ENCODE data around the gene CYS1.

CYS1 gene

DNA sequence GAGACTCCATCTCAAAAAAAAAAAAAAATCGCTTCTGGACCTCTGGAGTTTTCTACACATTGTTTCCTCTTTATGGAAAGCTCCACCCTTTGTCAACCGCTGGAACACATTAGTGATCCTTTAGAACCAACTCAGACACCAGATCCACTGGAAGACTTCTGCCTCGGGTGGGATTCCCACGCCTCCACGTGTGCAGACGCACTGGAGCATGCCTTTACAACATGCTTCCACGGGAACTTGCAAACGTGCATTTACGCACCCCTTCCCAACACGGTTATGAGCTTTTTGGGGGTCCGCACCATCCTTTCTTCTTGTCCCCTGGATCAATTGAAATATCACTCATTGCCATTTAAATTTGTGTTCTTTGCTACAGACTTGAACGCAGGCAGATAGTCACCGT is 5.1 kb downstream of the CYS1 start:
- Histone ChIP-seq H3K9ac (ENCODE audit: low read depth in 1 of 2, low read length in 2 of 2) (no peak overlapping the region), H3K27me3 (ENCODE audit: control insufficient read depth in 1 of 2, insufficient read depth in 2 of 2, low read length in 2 of 2) (peaks cover 33 to 42% of the 10 kb centered on the region in 2 donors)

DNA sequence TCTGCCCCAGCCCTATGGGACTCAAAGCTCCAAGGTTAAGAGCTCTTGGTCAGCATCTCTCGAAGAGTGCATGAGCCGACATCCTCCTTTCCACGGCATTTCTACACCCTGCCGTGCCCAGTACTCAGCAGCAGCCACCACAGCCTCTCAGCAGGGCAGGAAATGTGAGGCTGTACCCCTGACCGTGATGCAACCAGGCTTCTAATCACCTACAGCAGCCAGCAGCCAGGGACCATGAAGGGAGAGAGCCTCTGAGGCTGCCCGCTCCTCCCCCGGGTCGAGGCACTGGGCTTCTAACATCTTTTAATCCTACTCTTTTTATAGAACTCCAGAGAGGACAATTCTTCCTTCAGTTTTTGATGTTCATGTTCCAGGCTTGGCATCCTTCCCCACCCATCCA is 6.5 kb downstream of the CYS1 start:
- H3K27ac ChIP-seq (ENCODE audit: low read depth, low read length), result no peak overlapping the region

More for the DNA sequence above, 5.1 kb downstream of the CYS1 start:
- Histone ChIP-seq H3K9me3 (ENCODE audit: control insufficient read depth in 1 of 2, low read length in 2 of 2) (no peaks in the 10 kb centered on the region), H3K27ac (ENCODE audit: low read depth, low read length) (no peak overlapping the region), H3K4me1 (ENCODE audit: control insufficient read depth in 1 of 2, insufficient read depth in 2 of 2, low read length in 2 of 2) (no peaks in the 10 kb centered on the region), H3K4me3 (ENCODE audit: low read depth in 1 of 2, low read length in 2 of 2) (no peak overlapping the region), H3K36me3 (ENCODE audit: control insufficient read depth in 1 of 2, insufficient read depth in 2 of 2, low read length in 2 of 2) (no peaks in the 10 kb centered on the region)

DNA sequence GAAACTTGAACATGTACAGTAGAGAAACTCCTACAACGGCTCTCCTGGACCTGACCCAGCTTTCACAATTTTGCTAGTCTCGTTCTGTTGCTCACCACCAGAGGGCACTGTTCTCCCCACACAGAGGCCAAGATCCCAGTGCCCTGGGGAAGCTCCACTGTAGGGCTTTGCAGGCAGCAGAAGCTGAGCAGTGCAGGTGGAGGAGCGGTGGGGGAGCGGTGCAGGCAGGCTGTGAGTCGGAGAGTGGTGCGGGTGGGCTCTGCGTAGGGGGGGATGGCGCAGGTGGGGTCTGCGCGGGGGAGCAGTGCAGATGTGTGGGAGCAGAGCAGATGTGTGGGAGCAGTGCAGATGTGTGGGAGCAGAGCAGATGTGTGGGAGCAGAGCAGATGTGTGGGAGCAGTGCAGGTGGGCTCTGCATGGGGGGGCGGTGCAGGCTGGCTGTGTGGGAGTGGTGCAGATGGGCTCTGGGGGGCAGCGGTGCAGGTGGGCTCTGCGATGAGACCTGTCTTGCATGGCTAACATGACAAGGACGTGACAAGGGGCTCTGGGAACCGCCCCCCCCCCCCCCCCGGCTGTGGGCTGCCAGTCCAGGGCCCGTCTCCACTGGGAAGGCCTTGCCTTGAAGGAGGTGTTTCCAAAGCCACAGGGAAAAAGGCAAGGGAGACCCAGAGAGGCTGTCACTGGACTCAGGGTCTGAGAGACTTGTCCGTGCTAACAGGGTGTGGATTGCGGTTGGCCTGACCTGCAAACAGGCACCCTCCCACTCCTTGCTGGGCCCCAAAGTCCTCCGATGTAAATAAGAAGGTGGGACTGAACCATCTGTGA is 7.3 kb downstream of the CYS1 start:
- Histone ChIP-seq H3K27me3 (ENCODE audit: control insufficient read depth in 1 of 2, insufficient read depth in 2 of 2, low read length in 2 of 2) (peaks cover 19 to 28% of the 10 kb centered on the region in 2 donors), H3K4me1 (ENCODE audit: control insufficient read depth in 1 of 2, insufficient read depth in 2 of 2, low read length in 2 of 2) (no peaks in the 10 kb centered on the region), H3K36me3 (ENCODE audit: control insufficient read depth in 1 of 2, insufficient read depth in 2 of 2, low read length in 2 of 2) (no peaks in the 10 kb centered on the region), H3K9ac (ENCODE audit: low read depth in 1 of 2, low read length in 2 of 2) (no peak overlapping the region), H3K4me3 (ENCODE audit: low read depth in 1 of 2, low read length in 2 of 2) (no peak overlapping the region), H3K9me3 (ENCODE audit: control insufficient read depth in 1 of 2, low read length in 2 of 2) (peaks cover 0 to under 1% of the 10 kb centered on the region in 2 donors), H3K27ac (ENCODE audit: low read depth, low read length) (no peak overlapping the region)

More for the DNA sequence above, 6.5 kb downstream of the CYS1 start:
- Histone ChIP-seq H3K9ac (ENCODE audit: low read depth in 1 of 2, low read length in 2 of 2) (no peak overlapping the region), H3K27me3 (ENCODE audit: control insufficient read depth in 1 of 2, insufficient read depth in 2 of 2, low read length in 2 of 2) (peaks cover 27 to 36% of the 10 kb centered on the region in 2 donors), H3K36me3 (ENCODE audit: control insufficient read depth in 1 of 2, insufficient read depth in 2 of 2, low read length in 2 of 2) (no peaks in the 10 kb centered on the region), H3K4me3 (ENCODE audit: low read depth in 1 of 2, low read length in 2 of 2) (no peak overlapping the region), H3K4me1 (ENCODE audit: control insufficient read depth in 1 of 2, insufficient read depth in 2 of 2, low read length in 2 of 2) (no peaks in the 10 kb centered on the region), H3K9me3 (ENCODE audit: control insufficient read depth in 1 of 2, low read length in 2 of 2) (no peaks in the 10 kb centered on the region)

DNA sequence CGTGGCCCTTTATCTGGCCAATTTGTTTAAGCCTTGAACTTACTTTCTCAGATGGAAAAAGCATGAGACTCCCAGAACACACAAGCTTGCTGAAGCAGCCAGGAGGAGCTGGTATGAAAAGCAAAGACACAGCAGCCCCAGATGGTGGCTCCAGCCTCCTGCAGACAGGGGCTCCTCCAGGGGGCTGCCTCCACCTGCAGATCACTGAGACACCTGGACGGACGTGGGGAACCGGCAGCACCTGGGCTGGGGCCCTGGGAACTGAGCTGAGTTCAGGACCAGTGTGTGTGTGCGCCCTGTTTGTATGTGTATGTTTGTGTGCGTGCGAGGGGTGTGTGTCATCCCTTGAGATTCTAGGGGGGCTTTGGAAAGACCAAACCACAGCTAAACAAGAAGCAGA is 8.6 kb downstream of the CYS1 start:
- peaks cover 14 to 22% of the 10 kb centered on the region in 2 donors for H3K27me3 ChIP-seq (ENCODE audit: control insufficient read depth in 1 of 2, insufficient read depth in 2 of 2, low read length in 2 of 2)
- H3K9ac ChIP-seq (ENCODE audit: low read depth in 1 of 2, low read length in 2 of 2), result no peak overlapping the region
- H3K27ac ChIP-seq (ENCODE audit: low read depth, low read length), result no peak overlapping the region
- H3K4me1 ChIP-seq (ENCODE audit: control insufficient read depth in 1 of 2, insufficient read depth in 2 of 2, low read length in 2 of 2), result no peaks in the 10 kb centered on the region
- H3K36me3 ChIP-seq (ENCODE audit: control insufficient read depth in 1 of 2, insufficient read depth in 2 of 2, low read length in 2 of 2), result no peaks in the 10 kb centered on the region
- H3K9me3 ChIP-seq (ENCODE audit: control insufficient read depth in 1 of 2, low read length in 2 of 2), result peaks cover 0 to 2% of the 10 kb centered on the region in 2 donors
- H3K4me3 ChIP-seq (ENCODE audit: low read depth in 1 of 2, low read length in 2 of 2), result no peak overlapping the region

DNA sequence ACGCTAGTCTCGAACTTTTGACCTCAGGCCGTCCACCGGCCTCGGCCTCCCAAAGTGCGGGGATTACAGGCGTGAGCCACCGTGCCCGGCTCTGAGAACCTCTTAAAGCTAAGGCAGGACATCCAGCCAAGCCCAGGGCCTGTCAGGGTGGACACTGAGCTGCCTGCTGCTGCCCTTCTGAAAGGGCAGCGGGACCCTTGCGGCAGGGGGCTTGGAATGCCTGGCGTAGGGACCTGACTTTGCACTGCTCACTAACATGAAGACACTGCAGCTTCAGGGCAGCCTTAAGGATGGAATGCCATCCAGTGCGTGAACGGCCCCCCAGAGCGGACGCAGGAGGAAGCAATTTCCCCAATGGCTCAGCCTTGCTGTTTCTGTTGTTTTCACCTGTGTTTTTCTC is 9.0 kb downstream of the CYS1 start:
- Histone ChIP-seq H3K27ac (ENCODE audit: low read depth, low read length) (no peak overlapping the region), H3K9me3 (ENCODE audit: control insufficient read depth in 1 of 2, low read length in 2 of 2) (peaks cover 0 to 2% of the 10 kb centered on the region in 2 donors), H3K9ac (ENCODE audit: low read depth in 1 of 2, low read length in 2 of 2) (no peak overlapping the region), H3K36me3 (ENCODE audit: control insufficient read depth in 1 of 2, insufficient read depth in 2 of 2, low read length in 2 of 2) (no peaks in the 10 kb centered on the region), H3K27me3 (ENCODE audit: control insufficient read depth in 1 of 2, insufficient read depth in 2 of 2, low read length in 2 of 2) (peaks cover 13 to 18% of the 10 kb centered on the region in 2 donors), H3K4me1 (ENCODE audit: control insufficient read depth in 1 of 2, insufficient read depth in 2 of 2, low read length in 2 of 2) (no peaks in the 10 kb centered on the region), H3K4me3 (ENCODE audit: low read depth in 1 of 2, low read length in 2 of 2) (no peak overlapping the region)

DNA sequence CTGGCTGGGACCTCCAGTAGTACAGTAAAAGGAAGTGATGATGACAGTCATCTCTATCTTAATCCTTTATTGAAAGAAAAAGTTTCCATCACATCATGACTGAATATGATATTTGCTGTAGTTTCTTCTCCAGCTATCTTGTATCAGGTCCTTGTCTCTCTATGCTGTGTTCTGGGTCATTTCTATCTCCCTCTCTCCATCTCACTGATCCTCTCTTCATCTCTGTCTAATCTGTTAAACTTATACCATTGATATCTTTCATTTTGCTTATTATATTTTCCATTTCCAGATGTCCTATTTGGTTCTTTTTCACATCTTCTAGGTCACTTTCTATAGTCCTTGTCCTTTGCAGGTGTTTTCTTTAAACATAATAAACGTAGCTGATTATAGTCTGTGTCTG is 12.3 kb downstream of the CYS1 start:
- Histone ChIP-seq H3K27ac (ENCODE audit: low read depth, low read length) (no peak overlapping the region), H3K9ac (ENCODE audit: low read depth in 1 of 2, low read length in 2 of 2) (no peak overlapping the region), H3K4me1 (ENCODE audit: control insufficient read depth in 1 of 2, insufficient read depth in 2 of 2, low read length in 2 of 2) (no peaks in the 10 kb centered on the region), H3K4me3 (ENCODE audit: low read depth in 1 of 2, low read length in 2 of 2) (no peak overlapping the region), H3K9me3 (ENCODE audit: control insufficient read depth in 1 of 2, low read length in 2 of 2) (peaks cover 0 to 2% of the 10 kb centered on the region in 2 donors), H3K36me3 (ENCODE audit: control insufficient read depth in 1 of 2, insufficient read depth in 2 of 2, low read length in 2 of 2) (no peaks in the 10 kb centered on the region), H3K27me3 (ENCODE audit: control insufficient read depth in 1 of 2, insufficient read depth in 2 of 2, low read length in 2 of 2) (no peaks in the 10 kb centered on the region)

DNA sequence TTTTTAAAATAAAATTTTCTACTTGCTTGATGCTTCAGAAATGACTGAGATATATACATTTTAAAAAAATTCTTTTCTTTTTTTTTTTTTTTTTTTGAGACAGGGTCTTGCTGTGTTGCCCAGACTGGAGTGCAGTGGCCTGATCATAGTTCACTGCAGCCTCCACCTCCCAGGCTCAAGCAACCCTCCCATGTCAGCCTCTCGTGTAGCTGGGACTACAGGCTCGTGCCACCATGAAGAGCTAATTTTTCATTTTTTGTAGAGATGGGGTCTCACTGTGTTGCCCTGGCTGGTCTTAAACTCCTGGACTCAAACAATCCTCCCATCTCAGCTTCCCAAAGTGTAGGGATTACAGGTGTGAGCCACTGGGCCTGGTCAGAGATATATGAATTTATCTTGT is 12.9 kb downstream of the CYS1 start:
- H3K27me3 ChIP-seq (ENCODE audit: control insufficient read depth in 1 of 2, insufficient read depth in 2 of 2, low read length in 2 of 2), result no peaks in the 10 kb centered on the region
- H3K4me3 ChIP-seq (ENCODE audit: low read depth in 1 of 2, low read length in 2 of 2), result no peak overlapping the region
- no peaks in the 10 kb centered on the region for H3K4me1 ChIP-seq (ENCODE audit: control insufficient read depth in 1 of 2, insufficient read depth in 2 of 2, low read length in 2 of 2)
- H3K27ac ChIP-seq (ENCODE audit: low read depth, low read length), result no peak overlapping the region
- H3K9ac ChIP-seq (ENCODE audit: low read depth in 1 of 2, low read length in 2 of 2), result no peak overlapping the region
- no peaks in the 10 kb centered on the region for H3K36me3 ChIP-seq (ENCODE audit: control insufficient read depth in 1 of 2, insufficient read depth in 2 of 2, low read length in 2 of 2)
- H3K9me3 ChIP-seq (ENCODE audit: control insufficient read depth in 1 of 2, low read length in 2 of 2), result peaks cover 0 to 2% of the 10 kb centered on the region in 2 donors

DNA sequence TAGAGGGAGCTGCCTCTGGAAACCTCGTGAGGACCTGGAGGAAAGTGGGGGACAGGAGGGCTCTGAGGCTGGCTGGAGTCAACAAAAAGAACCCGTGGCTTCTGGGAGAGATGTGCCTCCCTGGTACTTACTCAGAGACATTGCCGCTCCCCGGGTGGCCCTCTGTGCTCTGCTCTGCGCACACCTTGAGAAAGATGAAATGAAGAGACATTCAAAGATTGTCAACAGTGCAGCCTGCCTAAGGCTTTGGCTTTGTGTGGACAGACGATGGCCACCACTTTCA is 14.5 kb downstream of the CYS1 start:
- Histone ChIP-seq H3K4me1 (ENCODE audit: control insufficient read depth in 1 of 2, insufficient read depth in 2 of 2, low read length in 2 of 2) (no peaks in the 10 kb centered on the region), H3K36me3 (ENCODE audit: control insufficient read depth in 1 of 2, insufficient read depth in 2 of 2, low read length in 2 of 2) (no peaks in the 10 kb centered on the region), H3K9ac (ENCODE audit: low read depth in 1 of 2, low read length in 2 of 2) (no peak overlapping the region), H3K27me3 (ENCODE audit: control insufficient read depth in 1 of 2, insufficient read depth in 2 of 2, low read length in 2 of 2) (no peaks in the 10 kb centered on the region), H3K27ac (ENCODE audit: low read depth, low read length) (no peak overlapping the region), H3K9me3 (ENCODE audit: control insufficient read depth in 1 of 2, low read length in 2 of 2) (peaks cover 0 to 2% of the 10 kb centered on the region in 2 donors), H3K4me3 (ENCODE audit: low read depth in 1 of 2, low read length in 2 of 2) (no peak overlapping the region)

DNA sequence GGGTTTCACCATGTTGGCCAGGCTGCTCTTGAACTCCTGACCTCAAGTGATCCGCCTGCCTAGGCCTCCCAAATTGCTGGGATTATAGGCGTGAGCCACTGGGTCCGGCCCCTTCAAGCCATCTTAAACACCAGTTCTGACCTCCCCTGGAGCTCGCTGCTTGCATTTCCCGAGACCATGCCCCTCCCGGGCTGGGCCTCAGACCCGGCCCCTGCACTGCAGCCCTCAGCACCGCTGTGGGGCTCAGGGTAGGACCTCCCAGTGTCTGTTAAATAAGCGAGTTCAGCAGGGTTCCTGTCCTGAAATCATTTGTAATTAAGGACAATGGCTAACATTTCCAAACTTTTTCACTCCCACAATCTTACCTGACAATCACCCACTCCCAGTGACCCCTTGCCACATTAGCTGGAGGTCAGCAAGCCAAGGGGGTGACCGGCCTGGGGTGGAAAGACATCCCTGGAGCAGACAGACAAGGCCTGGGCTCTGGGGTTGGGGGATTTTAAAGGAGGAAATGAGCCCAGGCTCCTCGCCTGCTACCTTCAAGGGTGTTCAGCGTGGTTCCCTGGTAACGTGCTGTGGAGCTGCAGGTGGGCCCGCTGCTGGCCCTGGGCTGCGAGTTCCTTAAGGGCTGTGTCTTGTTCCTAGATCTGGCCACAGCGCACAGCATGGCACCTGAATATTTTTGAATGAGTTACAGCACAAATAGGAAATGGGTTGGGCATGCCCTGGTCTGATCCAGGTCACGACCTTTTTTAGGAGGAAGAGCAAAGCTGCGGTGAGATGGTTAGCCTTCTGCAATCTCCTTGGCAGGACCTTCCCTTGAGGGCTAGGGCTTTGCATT is 15.1 kb downstream of the CYS1 start:
- H3K27ac ChIP-seq (ENCODE audit: low read depth, low read length), result no peak overlapping the region
- no peaks in the 10 kb centered on the region for H3K36me3 ChIP-seq (ENCODE audit: control insufficient read depth in 1 of 2, insufficient read depth in 2 of 2, low read length in 2 of 2)
- no peak overlapping the region for H3K4me3 ChIP-seq (ENCODE audit: low read depth in 1 of 2, low read length in 2 of 2)
- no peaks in the 10 kb centered on the region for H3K4me1 ChIP-seq (ENCODE audit: control insufficient read depth in 1 of 2, insufficient read depth in 2 of 2, low read length in 2 of 2)
- no peaks in the 10 kb centered on the region for H3K27me3 ChIP-seq (ENCODE audit: control insufficient read depth in 1 of 2, insufficient read depth in 2 of 2, low read length in 2 of 2)
- peaks cover 0 to 2% of the 10 kb centered on the region in 2 donors for H3K9me3 ChIP-seq (ENCODE audit: control insufficient read depth in 1 of 2, low read length in 2 of 2)
- no peak overlapping the region for H3K9ac ChIP-seq (ENCODE audit: low read depth in 1 of 2, low read length in 2 of 2)

DNA sequence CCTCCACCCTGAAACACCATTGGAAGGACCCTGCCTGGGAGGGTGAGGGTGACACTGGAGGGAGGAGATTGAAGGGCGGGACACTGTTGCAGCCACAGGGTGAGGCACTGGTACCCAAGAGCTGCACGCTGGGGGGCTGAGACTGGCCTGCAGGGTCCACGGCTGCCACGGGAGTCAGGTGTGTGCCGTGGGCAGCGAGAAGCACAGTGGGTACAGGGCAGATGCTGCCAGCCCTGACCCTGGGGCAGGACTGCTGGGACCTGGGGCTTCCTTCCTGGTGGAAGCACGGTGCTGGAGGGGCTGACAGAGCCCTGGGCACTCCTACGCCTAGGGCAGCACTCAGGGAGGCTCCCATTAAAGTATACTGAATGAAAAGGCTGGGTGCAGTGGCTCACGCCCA is 16.6 kb downstream of the CYS1 start:
- H3K4me1 ChIP-seq (ENCODE audit: control insufficient read depth in 1 of 2, insufficient read depth in 2 of 2, low read length in 2 of 2), result no peaks in the 10 kb centered on the region
- no peak overlapping the region for H3K9ac ChIP-seq (ENCODE audit: low read depth in 1 of 2, low read length in 2 of 2)
- no peak overlapping the region for H3K4me3 ChIP-seq (ENCODE audit: low read depth in 1 of 2, low read length in 2 of 2)
- no peaks in the 10 kb centered on the region for H3K27me3 ChIP-seq (ENCODE audit: control insufficient read depth in 1 of 2, insufficient read depth in 2 of 2, low read length in 2 of 2)
- no peak overlapping the region for H3K27ac ChIP-seq (ENCODE audit: low read depth, low read length)
- H3K36me3 ChIP-seq (ENCODE audit: control insufficient read depth in 1 of 2, insufficient read depth in 2 of 2, low read length in 2 of 2), result no peaks in the 10 kb centered on the region
- H3K9me3 ChIP-seq (ENCODE audit: control insufficient read depth in 1 of 2, low read length in 2 of 2), result peaks cover 0 to 2% of the 10 kb centered on the region in 2 donors

All from duodenal mucosa (tissue), 2 donors.